Natural killer cell (primary cell): ENCODE results near the gene FAM98C. TPM values are rescaled to one million over a fixed set of nuclear protein-coding genes. Genes with fewer than 3 reads are reported as not detected.

ENCODE experiments used
- ATAC-seq, 3 donors: fragments of 150-1000 bp in 2 of 3; fragments of 200-7000 bp in 1 of 3; cut with Tn5 transposase; 1 replicate in 1 of 3; 2 replicates in 2 of 3; pipeline ENCODE4 v1.10.0; 2021; ENCODE audit warnings: mild to moderate bottlenecking in 2 of 3, moderate library complexity in 2 of 3
- DNase-seq, 2 donors: peaks; one replicate each; pipeline versions ENCODE4 v3.0.0 to v3.0.0-alpha.2; 2013 to 2021; ENCODE audit warnings: mixed read lengths in 1 of 2
- H3K27ac ChIP-seq: one replicate; pipeline ENCODE4 v1.5.1; 2013; ENCODE audit warnings: mild to moderate bottlenecking, low read length
- H3K27me3 ChIP-seq: one replicate; pipeline ENCODE4 v1.6.1; 2013; ENCODE audit warnings: low read length; ENCODE audit not compliant: control insufficient read depth, insufficient read depth
- H3K36me3 ChIP-seq: one replicate; pipeline ENCODE4 v1.6.1; 2013; ENCODE audit warnings: low read length; ENCODE audit not compliant: control insufficient read depth, insufficient read depth
- H3K4me1 ChIP-seq: one replicate; pipeline ENCODE4 v1.6.1; 2013; ENCODE audit warnings: low read length; ENCODE audit not compliant: control insufficient read depth, insufficient read depth
- H3K4me3 ChIP-seq: one replicate; pipeline ENCODE4 v1.5.1; 2013; ENCODE audit warnings: low read length
- H3K9me3 ChIP-seq: one replicate; pipeline ENCODE4 v1.6.1; 2013; ENCODE audit warnings: low read length; ENCODE audit not compliant: control insufficient read depth, insufficient read depth
- H3K27ac Mint-ChIP-seq, 2 donors: one replicate each; pipeline ENCODE4 v1.8.0; 2022; ENCODE audit warnings: mild to moderate bottlenecking in 2 of 2, mixed read lengths in 2 of 2, moderate library complexity in 1 of 2
- H3K27me3 Mint-ChIP-seq, 2 donors: one replicate each; pipeline ENCODE4 v1.8.0; 2022; ENCODE audit warnings: low read depth in 2 of 2, mixed read lengths in 2 of 2
- H3K36me3 Mint-ChIP-seq: one replicate; pipeline ENCODE4 v1.8.0; 2022; ENCODE audit warnings: mixed read lengths
- H3K4me1 Mint-ChIP-seq, 2 donors: one replicate each; pipeline ENCODE4 v1.8.0; 2022; ENCODE audit warnings: mixed read lengths in 2 of 2
- H3K4me3 Mint-ChIP-seq: one replicate; pipeline ENCODE4 v1.8.0; 2022; ENCODE audit warnings: mild to moderate bottlenecking, moderate library complexity, mixed read lengths
- H3K9me3 Mint-ChIP-seq, 2 donors: one replicate each; pipeline ENCODE4 v1.8.0; 2022; ENCODE audit warnings: mixed read lengths in 2 of 2
- WGBS: methylation state at CpG from one replicate; pipeline ENCODE4 v1.1.7; 2013; ENCODE audit warnings: missing lambda C conversion rate; ENCODE audit not compliant: insufficient coverage; 5-methylcytosine and 5-hydroxymethylcytosine counted together
- intact Hi-C: fragments of 100-400 bp; cut with micrococcal nuclease; formaldehyde crosslinking; loops from one replicate; pipeline ENCODE4 v1.14.2; 2022
- total RNA-seq, 4 donors: library from RNA; stranded (reverse); fragments of 120-200 nt in 1 of 4; gene quantifications; one replicate each; pipeline versions ENCODE4 v1.2.3 to v1.2.4, GENCODE V29; 2013 to 2022
- TF ChIP-seq, protein P1 (sequence below): fragments of 200-600 bp; IDR thresholded peaks from one replicate; pipeline ENCODE4 v1.8.0; 2022; ENCODE audit warnings: antibody characterized with exemption

FAM98C gene
- total RNA-seq, 3 donors from 2014 or later (not counting 1 experiment from before 2014, with no cell fraction given): 36.9 to 42.1 (median 41.6) TPM

DNA sequence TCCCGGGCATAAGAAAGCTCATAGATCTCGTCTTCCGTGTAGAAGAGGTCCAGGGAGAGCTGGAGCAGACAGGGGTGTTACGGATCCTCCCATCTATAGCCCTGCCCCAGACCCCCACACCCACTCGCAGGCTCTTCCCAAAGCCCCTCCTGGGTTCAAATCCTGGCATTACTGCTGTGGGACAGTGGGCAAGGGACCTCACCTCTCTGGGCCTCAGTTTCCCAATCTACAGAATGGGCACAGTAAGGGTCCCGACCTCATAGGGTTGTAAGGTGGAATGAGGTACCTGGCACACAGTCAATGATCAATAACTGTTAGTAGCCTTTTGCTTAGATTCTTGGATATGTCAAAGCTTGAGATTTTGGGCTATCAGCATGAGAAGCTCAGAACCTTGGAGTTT, 10.5 kb downstream of the FAM98C start:
- Mint-ChIP-seq H3K4me1 (peaks cover 12 to 17% of the 10 kb centered on the region in 2 donors), H3K9me3 (no peaks in the 10 kb centered on the region), H3K27ac (no peak overlapping the region), H3K4me3 (no peak overlapping the region), H3K36me3 (no peaks in the 10 kb centered on the region), H3K27me3 (peaks cover 0 to 5% of the 10 kb centered on the region in 2 donors)
- H3K27me3 ChIP-seq: no peaks in the 10 kb centered on the region
- ATAC-seq: no peak
- DNase-seq: no peak
- WGBS: 96% methylated on average over 6 of the region's 6 CpGs
- TF ChIP-seq, protein P1, sequence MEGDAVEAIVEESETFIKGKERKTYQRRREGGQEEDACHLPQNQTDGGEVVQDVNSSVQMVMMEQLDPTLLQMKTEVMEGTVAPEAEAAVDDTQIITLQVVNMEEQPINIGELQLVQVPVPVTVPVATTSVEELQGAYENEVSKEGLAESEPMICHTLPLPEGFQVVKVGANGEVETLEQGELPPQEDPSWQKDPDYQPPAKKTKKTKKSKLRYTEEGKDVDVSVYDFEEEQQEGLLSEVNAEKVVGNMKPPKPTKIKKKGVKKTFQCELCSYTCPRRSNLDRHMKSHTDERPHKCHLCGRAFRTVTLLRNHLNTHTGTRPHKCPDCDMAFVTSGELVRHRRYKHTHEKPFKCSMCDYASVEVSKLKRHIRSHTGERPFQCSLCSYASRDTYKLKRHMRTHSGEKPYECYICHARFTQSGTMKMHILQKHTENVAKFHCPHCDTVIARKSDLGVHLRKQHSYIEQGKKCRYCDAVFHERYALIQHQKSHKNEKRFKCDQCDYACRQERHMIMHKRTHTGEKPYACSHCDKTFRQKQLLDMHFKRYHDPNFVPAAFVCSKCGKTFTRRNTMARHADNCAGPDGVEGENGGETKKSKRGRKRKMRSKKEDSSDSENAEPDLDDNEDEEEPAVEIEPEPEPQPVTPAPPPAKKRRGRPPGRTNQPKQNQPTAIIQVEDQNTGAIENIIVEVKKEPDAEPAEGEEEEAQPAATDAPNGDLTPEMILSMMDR: no peak
- H3K4me1 ChIP-seq: peaks cover 14% of the 10 kb centered on the region
- intact Hi-C loops: no loop called here
- H3K36me3 ChIP-seq: no peaks in the 10 kb centered on the region
- no peak overlapping the region for H3K4me3 ChIP-seq
- no peaks in the 10 kb centered on the region for H3K9me3 ChIP-seq
- H3K27ac ChIP-seq: no peak overlapping the region

DNA sequence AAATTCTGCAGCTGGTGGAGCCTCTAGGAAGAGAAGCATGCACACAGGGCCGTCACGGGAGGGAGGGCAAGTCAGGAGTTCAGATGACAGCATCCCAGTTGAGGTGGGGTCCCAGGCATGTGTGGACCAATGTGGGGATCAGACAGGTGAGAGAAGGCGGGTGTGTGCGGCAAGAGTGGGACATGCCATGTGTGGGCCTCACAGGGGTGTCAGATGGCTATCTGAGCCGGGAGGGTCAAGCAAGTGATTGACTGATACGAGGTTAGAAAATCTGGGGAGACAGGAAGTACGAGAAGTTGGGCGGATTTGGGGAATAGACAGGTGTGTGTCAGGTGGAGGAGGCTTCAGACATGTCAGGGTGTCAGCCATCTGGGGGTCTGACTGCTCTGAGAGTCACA, 14.3 kb downstream of the FAM98C start:
- H3K27me3 ChIP-seq: no peaks in the 10 kb centered on the region
- H3K27ac Mint-ChIP-seq: peak overlapping the region; percentile 22 to 87
- ATAC-seq: no peak
- no peaks in the 10 kb centered on the region for H3K9me3 ChIP-seq
- WGBS: 85% methylated on average over 8 of the region's 8 CpGs
- peaks cover 12 to 17% of the 10 kb centered on the region in 2 donors for H3K4me1 Mint-ChIP-seq
- H3K4me3 ChIP-seq: no peak overlapping the region
- H3K27me3 Mint-ChIP-seq: peaks cover 0 to 9% of the 10 kb centered on the region in 2 donors
- H3K36me3 Mint-ChIP-seq: no peaks in the 10 kb centered on the region
- TF ChIP-seq, protein P1: no peak
- peaks cover 16% of the 10 kb centered on the region for H3K4me1 ChIP-seq
- intact Hi-C loops: no loop called here
- H3K27ac ChIP-seq: peak overlapping the region; percentile 8
- peak overlapping the region; percentile 85 for H3K4me3 Mint-ChIP-seq
- DNase-seq: no peak
- H3K36me3 ChIP-seq: no peaks in the 10 kb centered on the region
- no peaks in the 10 kb centered on the region for H3K9me3 Mint-ChIP-seq

DNA sequence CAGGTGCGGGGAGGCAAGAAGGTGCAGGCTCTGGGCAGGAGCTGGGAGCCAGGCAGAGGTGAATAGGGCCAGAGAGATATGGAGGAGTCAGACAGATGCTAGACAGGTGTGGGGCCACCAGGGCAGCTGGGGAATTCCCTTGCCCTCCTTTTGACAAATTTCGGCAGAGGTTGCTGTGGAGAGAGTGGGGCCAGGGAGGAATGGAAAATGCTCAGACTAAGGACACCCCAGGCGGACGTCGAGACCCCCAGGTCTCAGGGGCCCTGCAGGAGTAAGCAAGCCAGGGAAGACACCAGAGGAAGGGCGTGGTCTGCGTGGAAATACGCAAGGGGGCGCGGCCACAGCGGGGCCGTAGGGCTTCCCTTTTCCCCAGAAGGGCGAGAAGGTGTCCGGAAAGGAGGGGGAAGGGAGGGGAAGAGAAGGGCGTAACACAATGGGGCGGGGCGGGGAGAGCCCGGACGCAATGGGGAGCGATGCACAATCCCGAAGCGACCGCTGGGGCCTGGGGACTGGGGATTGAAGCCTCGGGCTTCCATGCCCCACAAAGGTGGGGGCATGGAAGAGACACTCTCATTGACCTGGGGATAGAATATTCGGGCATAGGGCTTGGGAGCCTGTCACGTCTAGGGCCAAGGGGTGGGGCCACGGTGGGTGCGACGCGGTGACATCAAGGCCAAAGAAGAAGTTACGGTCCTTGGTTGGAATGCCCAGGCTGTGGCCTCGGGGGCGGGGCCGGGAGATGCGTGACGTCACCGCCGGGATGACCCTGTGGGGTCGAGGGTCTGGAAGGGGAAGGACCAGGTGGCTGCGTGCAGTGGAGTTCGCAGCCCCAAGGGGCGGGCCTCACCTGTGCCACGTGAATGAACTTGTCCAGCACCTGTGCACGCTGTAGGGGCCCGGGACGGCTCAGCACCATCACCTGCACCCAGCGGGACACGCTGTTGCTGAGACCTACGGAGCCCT, 14.9 kb downstream of the FAM98C start:
- TF ChIP-seq, protein P1: no peak

More for the DNA sequence above, 14.9 kb downstream of the FAM98C start:
- Mint-ChIP-seq H3K9me3 (no peaks in the 10 kb centered on the region), H3K27me3 (peaks cover 0 to 9% of the 10 kb centered on the region in 2 donors), H3K36me3 (no peaks in the 10 kb centered on the region), H3K27ac (peak overlapping the region; percentile 22 to 87), H3K4me3 (peak overlapping the region; percentile 85), H3K4me1 (peaks cover 12 to 17% of the 10 kb centered on the region in 2 donors)
- Histone ChIP-seq H3K4me1 (peaks cover 16% of the 10 kb centered on the region), H3K4me3 (peak overlapping the region; percentile 33), H3K27me3 (no peaks in the 10 kb centered on the region), H3K27ac (peak overlapping the region; percentile 8), H3K9me3 (no peaks in the 10 kb centered on the region), H3K36me3 (no peaks in the 10 kb centered on the region)
- peak; percentile 72 to 88 (median 73) for ATAC-seq
- WGBS: 21% methylated on average over 48 of the region's 49 CpGs
- DNase-seq: peak in 1 of 2 donors; percentile 67
- intact Hi-C loops: no loop called here
